Stimulated activated CD4-positive, alpha-beta T cell treated with anti-CD3 and anti-CD28 coated beads, Interleukin-4, amount 100 ng/mL, for 48 hours (primary cell): ENCODE data around the gene ADCY5.

Experiments
- DNase-seq, 2 donors: peaks; one replicate each; pipeline ENCODE4 v3.0.0-alpha.2; 2020; ENCODE audit warnings: low read depth in 2 of 2

Gene ADCY5

GRCh38 chr3:123429362-123430125, 19.3 kb downstream of the ADCY5 start:
- DNase-seq, result no peak

GRCh38 chr3:123424999-123425712, 23.7 kb downstream of the ADCY5 start:
- DNase-seq, result no peak

GRCh38 chr3:123424321-123424998, 24.4 kb downstream of the ADCY5 start:
- DNase-seq, result no peak

GRCh38 chr3:123423806-123424205, 25.1 kb downstream of the ADCY5 start:
- DNase-seq, result no peak

- no peak for DNase-seq
These were observed 25.9 kb downstream of the ADCY5 start for GRCh38 chr3:123423031-123423430.

- no peak for DNase-seq
These were observed 26.4 kb downstream of the ADCY5 start for GRCh38 chr3:123422457-123422856.

- DNase-seq, result no peak
These were observed 27.3 kb downstream of the ADCY5 start for GRCh38 chr3:123421353-123422174.

- no peak for DNase-seq
These were observed 28.4 kb downstream of the ADCY5 start for GRCh38 chr3:123420416-123420968.

- DNase-seq, result no peak
These were observed 29.0 kb downstream of the ADCY5 start for GRCh38 chr3:123419850-123420297.

GRCh38 chr3:123419181-123419849, 29.6 kb downstream of the ADCY5 start:
- DNase-seq, result no peak

- DNase-seq, result no peak
These were observed 32.2 kb downstream of the ADCY5 start for GRCh38 chr3:123416647-123417046.

GRCh38 chr3:123416173-123416572, 32.7 kb downstream of the ADCY5 start:
- DNase-seq, result no peak

- DNase-seq, result no peak
These were observed 33.7 kb downstream of the ADCY5 start for GRCh38 chr3:123414973-123415775.

GRCh38 chr3:123412811-123413604, 35.9 kb downstream of the ADCY5 start:
- DNase-seq, result no peak

GRCh38 chr3:123412076-123412475, 36.8 kb downstream of the ADCY5 start:
- DNase-seq, result no peak

GRCh38 chr3:123411340-123412040, 37.4 kb downstream of the ADCY5 start:
- DNase-seq, result no peak

GRCh38 chr3:123410149-123410515, 38.8 kb downstream of the ADCY5 start:
- no peak for DNase-seq

- no peak for DNase-seq
These were observed 39.3 kb downstream of the ADCY5 start for GRCh38 chr3:123409443-123410148.
